GM12892 (cell line): ENCODE measurements around the gene KRT17.

ENCODE experiments used
- DNase-seq: peaks from one replicate; pipeline ENCODE4 v3.0.0; 2011; ENCODE audit not compliant: insufficient read length
- FAIRE-seq: peaks from 2 replicates; lab custom pipeline; 2011; peaks lifted over from hg19 to GRCh38; lab: Jason Lieb, UNC
- POLR2A ChIP-seq: IDR thresholded peaks from 2 replicates; pipeline ENCODE4 v1.6.1; 2011; ENCODE audit warnings: low read depth, low read length, control low read depth
- POLR2AphosphoS5 ChIP-seq: IDR thresholded peaks from 2 replicates; pipeline ENCODE4 v1.6.1; 2011; ENCODE audit warnings: low read depth, low read length, control low read depth
- TAF1 ChIP-seq: IDR thresholded peaks from 2 replicates; pipeline ENCODE4 v1.6.1; 2011; ENCODE audit warnings: low read depth, mild to moderate bottlenecking, control low read depth, low read length, borderline replicate concordance

KRT17 gene

DNA sequence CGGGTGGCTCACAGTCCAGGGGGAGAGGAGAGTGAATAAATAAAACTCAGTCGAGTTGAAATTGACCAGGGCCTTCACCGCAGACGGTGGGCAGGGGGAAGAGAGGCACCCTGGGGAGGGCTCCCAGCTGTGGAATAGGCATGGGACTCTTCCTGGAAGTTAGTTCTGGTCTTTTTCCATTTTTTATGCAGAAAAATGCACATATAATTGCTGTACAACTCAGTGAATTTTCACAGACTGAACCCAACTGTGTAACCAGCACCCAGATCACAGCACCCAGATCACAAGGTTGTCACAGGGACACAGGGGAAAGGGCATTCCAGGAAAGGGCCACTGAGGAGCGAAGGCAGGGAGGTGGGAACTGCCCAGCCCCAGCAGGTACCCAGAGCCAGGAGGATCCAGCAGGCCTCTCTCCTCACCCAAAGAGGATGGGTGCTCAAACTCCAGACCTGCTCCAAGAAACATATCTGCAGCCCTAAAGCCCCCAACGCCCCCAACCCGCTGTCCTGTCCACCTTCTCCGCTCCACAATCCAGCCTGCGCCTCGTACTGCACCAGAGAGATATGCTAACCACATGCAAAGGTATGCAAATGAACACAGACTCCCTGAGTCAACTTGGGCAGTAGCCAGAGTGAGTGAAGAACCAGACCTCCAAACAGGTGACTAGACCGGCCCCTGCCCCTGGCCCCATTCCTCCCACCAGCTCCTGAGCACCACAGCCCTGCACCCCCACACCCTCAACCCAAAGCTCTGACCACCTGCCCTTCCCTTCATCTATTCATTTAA, 35.2 kb upstream of the KRT17 start:
- no peak for FAIRE-seq
- TF ChIP-seq TAF1: no peak
- no peak for TF ChIP-seq POLR2A
- TF ChIP-seq POLR2AphosphoS5: no peak
- DNase-seq: no peak

DNA sequence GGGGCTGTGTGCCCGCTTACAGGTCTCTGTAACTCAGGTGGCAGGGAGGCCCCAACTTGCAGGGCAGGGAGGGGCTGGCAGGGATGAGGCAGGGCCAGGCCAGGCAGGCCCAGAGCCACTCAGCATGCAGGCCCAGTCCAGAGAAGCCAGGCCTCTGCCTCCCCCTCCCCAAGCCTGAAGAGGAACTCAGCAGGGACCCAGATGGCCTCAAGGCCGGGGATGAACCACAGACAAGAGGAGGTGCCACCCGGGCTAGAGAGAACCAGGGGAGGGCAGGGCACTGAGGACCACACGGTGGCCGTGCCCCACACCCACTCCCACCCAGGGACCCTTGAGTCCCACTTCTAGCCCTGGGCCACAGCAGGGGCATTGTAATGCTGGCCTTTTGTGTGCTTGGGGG, 34.5 kb upstream of the KRT17 start:
- TF ChIP-seq POLR2AphosphoS5 (no peak), POLR2A (no peak), TAF1 (no peak)
- no peak for DNase-seq
- no peak for FAIRE-seq

DNA sequence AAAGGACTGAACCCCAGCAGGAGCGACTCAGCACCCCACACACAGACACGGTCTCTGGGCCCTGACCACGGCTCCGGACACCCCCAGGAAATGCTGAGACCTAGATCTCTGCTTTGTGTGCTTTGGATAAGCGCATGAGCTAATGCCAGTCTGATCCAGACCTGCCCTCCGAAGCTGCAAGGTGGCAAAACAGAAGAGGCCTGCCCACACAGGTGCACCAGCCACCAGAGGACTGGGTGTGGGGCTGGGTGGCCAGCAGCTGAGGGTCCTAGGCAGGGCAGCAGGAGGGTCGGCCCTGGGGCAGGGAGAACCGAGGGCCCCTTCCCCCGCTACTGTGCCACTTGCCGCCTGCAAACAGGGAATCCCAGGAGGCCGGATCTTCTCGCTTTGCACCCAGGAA, 33.6 kb upstream of the KRT17 start:
- DNase-seq: no peak
- TF ChIP-seq POLR2AphosphoS5 (no peak), TAF1 (no peak)
- no peak for FAIRE-seq

DNA sequence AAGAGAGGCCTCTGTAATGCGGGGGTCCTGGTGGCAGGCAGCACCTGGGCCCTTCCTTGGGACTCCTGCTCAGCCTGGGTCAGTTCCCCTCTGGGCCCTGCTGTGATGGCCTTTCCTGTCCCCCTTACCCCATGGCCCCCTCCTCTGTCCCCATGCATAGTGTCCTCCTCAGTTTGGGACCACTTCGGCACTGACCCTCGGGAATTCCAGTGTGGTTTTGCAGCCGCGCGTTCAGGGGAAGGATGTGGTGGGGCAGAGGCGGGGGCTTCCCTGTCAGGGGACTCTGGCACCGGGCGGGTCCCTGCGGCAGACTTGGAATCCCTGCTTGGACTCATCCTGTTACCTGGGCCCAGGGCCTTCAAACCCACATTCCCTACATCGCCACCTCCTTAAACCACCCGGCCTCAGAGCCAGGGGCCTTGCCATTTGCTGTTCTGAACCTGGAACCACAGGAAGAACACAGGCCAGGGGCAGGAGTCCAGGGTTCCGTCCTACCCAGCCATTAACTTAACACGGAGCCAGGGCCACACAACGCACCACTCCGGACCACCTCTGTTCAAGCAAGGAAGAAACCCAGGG, 32.9 kb upstream of the KRT17 start:
- DNase-seq (no peak), FAIRE-seq (peak; percentile 48)
- TF ChIP-seq POLR2AphosphoS5 (no peak), TAF1 (no peak), POLR2A (no peak)

DNA sequence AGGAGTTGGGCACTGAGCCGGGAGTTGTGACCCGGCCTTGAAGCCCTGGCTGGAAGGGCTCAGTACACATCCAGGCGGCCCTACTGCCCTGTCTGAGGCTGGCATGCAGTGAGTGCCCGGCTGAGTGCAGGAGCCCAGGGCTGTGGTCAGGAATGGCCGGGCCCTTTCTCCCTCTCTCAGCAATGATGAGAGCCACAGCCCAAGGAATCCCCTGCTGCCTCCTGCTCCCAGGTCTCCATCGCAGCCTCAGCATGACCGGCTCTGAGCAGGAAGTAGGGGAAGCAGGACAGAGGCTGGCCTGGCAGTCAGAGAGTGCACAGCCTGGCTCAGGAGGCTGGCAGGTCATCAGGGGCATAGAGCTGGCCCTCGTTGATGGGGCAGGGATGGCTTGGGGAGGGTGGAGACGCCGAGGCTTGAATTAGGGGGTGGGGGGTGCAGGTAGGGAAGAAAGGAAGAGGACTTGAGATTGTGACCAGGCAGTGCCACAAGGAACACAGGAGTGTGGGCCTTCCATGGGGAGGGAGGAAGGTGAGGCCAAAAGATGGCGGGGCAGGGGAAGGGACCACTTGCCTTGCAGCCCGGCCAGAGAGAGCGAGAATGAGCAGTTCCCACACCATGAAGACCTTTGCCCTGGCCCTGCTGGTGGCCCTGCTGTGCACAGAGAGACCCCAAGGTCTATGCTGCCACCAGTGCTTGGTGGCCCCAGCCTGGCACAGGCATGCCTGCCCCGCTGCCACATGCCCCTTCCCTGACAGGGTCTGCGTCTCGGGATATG, 32.1 kb upstream of the KRT17 start:
- DNase-seq (no peak), FAIRE-seq (no peak)
- TF ChIP-seq POLR2A (no peak), TAF1 (no peak), POLR2AphosphoS5 (no peak)

DNA sequence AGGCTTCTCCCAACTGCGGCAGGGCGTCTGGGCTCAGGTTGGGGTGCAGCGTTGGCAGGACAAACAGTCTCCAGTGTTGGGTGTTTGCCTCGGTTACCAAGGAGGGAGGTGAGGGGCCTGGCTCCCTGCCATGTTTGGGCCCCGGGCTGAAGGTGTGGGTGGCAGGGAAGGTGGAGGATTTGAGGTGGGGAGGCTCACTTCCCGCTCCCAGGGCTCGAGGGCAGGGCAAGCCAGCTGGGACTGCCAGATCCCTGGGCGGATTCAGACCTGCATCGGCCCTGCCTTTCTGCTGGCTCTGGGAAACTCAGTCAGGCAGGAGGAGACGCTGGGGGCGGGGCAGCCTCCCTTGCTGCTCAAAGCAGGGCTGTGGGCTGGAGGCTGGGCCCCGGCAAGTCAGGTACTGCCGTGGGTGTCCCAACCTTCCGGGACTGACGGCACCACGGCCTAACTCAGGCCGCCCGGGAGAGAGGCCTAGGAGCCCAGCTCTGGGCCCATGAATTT, 31.3 kb upstream of the KRT17 start:
- FAIRE-seq: no peak
- TF ChIP-seq POLR2AphosphoS5: no peak
- no peak for TF ChIP-seq POLR2A
- TF ChIP-seq TAF1: no peak
- no peak for DNase-seq

DNA sequence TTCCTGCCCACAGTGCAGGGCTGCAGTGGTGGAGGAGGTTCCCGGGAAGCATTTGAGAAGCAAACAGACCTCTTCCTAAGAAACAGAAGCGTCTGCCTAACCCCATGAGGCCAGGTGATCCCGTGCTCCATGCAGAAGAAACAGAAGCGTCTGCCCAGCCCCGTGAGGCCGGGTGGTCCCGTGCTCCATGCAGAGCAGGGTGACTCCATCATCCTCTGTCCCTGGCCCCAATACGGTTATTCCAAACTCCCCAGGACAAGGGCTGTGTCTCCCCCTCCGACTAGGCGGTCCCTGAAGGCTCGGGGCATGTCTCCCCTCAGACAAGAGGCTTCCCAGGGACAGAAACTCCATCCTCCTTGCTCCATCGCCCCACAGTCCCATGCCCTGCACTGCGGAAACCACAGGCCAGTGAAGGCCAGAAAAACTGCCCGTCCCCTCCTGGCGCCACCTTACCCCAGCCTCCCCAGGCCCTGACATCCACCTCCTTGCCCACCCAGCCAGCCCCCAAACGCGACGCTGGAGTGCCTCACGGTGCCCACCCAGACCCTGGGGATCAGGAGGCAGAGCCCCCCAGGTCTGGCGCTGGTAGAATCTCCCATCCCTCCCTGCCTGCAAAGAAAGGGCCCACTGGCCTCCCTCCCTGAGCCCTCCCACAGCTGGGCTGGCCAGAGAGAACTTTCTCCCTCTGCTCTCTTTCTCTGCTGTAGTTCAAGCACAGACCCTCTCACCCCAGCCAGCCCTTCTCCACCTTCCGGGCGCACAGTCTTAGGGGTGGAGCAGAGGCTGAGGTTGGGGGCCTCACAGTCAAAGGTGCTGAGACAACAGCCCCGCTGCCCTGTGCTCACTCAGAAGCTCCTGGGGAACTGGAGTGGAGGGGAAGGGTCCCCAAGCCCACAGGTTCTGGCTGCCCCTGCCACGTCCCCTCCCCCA, 30.6 kb upstream of the KRT17 start:
- no peak for TF ChIP-seq TAF1
- no peak for TF ChIP-seq POLR2A
- TF ChIP-seq POLR2AphosphoS5: no peak
- DNase-seq: no peak
- no peak for FAIRE-seq

DNA sequence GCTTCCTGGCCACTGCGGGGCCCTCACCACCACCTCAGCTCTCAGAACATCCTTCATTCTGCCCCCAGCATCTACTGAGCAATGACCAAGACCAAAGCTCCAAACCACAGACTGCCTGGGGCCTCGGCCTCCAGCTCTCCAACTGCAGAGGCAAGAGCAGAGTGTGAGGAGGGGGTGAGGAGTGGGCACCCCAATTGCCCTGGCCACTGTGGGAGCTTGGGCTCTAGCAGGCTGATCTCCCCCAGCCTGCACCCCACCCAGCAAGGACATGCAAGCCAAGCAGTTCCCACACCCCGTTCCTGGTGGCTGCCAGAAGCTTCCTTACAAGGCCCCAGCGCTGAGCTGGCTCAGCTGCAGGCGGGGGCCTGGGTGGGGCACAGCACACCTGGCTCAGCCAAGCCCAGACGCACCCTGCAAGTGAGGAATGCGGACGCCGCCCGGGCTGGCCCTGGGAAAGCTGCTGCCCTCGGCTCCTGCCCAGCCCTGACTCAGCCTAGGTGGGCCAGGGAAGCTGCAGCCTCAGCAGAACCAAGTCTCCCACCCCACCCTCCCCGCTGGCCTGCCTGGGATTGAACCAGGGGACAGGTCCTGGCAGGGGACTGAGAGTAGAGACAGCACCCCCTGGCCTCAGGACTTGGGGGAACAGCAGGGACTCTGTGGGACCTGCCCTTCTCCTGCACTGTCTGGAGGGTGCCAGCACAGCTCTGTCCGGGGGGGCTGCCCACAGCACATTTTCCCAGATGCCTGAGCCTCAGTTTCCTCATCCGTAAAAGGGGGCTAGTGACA, 29.7 kb upstream of the KRT17 start:
- TF ChIP-seq POLR2A (no peak), POLR2AphosphoS5 (no peak), TAF1 (no peak)
- DNase-seq: no peak
- FAIRE-seq: no peak

DNA sequence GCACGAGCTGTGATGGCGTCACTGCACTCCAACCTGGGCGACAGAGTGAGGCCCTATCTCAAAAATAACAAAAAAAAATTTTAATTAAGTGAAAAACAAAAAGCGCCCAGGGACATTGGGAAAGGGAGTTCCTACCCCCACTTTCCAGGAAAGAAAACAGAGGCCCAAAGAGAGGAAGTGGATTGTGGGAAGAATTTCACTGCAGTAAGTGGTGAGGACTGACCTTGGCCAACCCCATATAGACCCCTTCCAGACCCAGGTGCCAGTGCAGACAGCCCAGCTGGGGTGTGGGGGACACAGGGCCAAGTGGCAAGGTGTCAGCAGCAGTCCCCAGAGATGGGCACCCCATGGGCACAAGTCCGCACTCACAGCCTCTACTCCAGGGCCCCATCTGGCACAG, 29.0 kb upstream of the KRT17 start:
- DNase-seq (no peak), FAIRE-seq (no peak)
- no peak for TF ChIP-seq POLR2A
- no peak for TF ChIP-seq POLR2AphosphoS5
- TF ChIP-seq TAF1: no peak

DNA sequence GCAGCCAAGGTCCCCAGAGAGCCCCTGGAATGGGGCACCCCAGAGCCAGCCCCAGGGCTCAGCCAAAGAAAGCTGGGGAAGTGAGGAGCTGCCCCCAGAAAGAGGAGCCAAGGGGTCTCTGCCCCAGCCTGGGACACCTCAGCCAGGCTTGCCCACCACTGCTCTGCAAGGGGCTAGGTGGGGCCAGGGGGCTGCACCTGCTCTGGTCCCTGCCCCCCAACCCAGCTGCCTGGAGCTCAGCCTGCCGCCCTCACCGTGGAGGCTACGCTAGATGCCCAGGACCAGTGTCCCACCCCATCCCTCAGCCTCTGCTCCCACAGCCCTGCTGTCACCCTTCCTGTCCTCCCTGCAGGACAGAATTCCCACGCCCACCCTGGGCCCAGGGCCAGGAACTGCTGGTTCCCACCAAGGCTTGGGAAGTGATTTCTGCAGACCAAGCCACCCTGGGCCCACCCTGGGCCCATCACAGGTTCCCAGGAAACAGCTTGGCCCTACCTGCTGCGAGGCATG, 28.1 kb upstream of the KRT17 start:
- FAIRE-seq (no peak), DNase-seq (no peak)
- TF ChIP-seq POLR2A: no peak
- TF ChIP-seq TAF1: no peak
- no peak for TF ChIP-seq POLR2AphosphoS5
